Measurements from ENCODE around the gene TMBIM1.
"Not testable (repeated sequence)": the region's sequence is repeated elsewhere in the genome, so short reads cannot be mapped to it uniquely, and the experiment has no call there.

Gene TMBIM1

DNA sequence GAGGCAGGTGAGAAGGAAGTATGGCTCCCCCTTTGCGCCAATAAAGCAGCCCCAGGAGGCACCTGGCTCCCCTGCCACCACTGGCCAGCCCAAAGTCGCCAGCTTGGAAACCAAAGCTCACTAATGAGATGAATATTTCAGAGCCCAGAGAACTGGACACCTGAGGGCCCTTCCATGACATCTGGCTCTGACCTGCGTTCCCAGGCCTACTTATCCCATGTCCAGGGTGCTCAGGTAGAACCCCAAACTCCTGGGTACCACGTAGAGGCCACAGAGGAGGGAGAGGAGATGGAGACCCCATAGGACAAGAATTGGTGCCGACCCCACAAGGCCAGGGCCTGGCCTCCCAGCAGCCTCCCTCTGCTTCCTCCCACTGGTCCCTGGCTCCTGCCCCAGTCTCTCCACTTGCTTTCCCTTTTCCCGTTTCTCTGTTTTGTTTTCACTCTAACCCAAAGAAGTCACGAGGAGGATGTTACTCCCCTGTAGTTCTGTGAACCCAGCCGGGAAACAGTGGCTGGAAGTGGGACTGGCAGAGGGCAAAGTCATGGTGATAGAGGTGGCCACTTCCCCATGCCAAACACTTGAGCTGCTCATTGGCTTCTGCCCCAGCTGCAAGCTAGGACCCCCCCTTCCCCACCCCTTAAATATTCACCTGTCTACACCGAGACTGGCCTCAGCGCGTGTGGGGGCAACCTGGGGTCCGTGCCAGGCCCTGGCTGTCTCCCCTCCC is 820 bp downstream of the TMBIM1 start:
- DNase-seq: peak in 6 of 51 donors; percentile 19 to 62 (median 45)

DNA sequence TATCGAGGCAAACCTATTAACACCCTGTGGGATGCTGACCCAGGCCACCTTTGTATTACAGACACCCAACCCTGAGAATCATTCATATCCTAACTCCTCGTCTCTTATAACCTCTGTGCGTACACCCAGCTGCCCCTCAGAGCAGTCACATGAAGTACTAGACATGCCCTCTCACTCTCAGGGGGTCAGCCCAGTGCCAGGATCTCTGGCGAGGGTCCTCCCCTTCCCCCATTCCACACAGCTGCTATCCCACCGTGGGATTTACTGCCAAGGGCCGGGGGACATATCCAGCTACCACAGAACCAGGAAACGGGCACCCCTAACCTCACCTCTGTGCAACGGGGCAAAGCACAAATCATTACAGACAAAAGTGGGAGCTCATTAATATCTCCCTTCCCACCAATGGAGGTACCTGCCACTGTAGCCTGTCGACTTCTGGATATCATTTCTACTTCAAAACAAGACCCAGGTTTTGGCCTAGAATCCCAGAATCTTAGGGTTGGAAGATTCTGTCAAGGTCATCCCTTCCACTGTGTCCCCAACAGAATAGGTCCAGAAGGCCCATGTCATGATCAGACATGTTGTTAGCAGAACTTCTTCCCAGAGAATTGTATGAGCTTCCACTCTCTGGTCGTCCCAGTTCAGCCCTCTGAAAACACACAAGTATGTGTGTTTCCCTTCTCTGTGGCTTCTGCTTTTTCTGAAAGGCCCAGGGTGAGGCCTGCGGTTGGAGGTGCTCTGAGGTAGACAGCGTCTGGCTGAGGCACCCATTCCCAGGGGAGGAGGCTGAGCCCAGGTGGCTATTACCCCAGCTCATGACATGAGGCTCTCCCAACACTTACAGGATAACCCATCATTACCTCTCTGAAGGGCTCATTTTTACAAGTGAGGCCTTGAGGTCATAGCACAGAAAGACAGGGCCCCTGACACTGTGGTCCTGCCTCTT is 1.7 kb downstream of the TMBIM1 start:
- DNase-seq: peak in 1 of 51 donors; percentile 26

DNA sequence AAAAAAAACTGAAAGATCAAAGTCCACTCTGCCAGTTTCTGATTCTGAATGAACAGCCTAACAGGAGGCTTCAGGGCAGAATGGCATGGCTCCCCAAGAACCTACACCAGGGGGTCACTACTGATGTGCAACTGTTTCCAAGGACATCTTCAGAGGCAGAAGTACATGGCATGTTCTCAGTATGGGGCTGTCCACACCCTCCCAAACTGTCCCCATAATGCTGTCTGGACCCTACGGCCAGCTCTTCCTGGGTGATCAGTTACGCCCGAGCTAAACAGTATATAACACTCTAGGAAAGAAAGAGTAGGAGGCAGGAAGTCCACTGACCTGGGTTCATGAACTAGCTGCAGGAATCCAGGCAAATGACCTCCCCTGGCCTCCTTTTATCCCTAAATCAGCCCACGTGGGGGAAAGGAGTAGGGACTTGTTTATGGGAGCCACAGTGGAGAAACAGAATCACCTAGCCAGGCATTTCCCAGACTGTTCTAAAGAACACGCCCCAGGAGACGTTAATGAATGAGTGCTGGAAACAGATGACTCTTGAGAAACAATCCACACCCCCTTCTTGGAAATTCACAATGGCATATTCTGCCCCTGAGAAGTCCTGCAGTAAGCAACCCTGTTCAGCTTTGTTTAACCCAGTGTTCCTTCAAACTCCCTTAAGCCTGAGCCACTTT is 2.5 kb downstream of the TMBIM1 start:
- peak in 7 of 51 donors; percentile 3 to 60 (median 35) for DNase-seq

DNA sequence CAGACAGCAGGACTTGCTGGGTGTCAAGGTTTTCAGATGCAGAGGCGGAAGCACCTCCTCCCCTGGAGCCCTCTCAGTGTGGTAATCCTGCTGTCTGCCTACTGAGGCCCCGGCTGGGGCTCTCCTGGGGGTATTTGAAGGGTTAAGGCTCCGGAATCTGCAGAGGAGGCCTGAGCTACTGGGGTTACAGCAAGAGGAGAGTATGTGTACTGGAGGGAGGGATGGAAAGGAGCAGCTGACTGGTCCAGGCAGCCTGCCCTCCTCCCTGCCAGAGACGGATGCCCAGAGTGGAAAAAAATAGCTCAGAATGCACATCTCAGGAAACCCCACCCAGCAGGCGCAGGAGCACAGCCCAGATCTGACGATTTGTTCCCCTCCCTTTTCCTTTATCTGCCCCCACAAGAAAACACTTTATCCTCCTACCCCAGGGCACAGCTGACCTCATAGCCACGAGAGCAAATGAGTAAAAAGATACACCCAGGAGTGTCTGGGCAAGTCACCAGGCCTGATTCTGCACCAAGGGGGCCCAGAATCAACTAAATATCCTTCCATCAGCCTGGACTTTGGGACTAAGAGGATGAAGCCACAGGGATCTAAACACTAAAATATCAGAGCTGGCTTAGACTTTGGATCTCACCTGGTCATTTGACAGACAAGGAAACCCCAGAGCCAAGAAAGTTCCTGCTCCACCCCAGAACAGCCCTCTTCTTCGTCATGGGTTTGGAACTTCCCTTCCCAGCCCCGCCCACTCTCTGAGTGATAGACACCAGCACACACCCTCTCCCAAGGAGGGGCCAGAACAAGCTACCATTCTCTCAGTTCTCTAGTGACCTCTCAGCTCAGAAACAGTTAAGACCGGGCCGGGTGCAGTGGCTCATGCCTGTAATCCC is 5.5 kb downstream of the TMBIM1 start:
- peak; percentile 29 to 93 (median 72) for DNase-seq

DNA sequence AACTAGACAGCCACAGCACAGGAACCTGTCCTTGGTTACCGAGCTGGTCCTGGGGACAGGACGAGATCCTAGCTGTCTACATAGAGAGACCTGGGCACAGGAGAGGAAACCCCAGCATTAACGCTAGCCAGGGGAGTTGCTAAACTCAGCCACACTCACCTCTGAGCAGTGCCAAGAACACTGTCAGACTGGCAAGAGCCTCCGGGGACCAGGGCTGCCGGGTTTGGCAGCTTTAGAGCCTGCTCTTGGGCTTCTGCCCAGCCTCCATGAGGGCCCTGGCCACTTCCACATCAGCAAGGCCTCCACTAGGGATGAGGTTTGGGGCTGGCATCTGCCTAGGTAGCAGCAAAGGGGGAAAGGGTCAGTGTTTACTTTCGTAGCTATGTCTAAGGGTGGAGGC is 6.7 kb downstream of the TMBIM1 start:
- peak in 32 of 51 donors; percentile 11 to 77 (median 52) for DNase-seq

DNA sequence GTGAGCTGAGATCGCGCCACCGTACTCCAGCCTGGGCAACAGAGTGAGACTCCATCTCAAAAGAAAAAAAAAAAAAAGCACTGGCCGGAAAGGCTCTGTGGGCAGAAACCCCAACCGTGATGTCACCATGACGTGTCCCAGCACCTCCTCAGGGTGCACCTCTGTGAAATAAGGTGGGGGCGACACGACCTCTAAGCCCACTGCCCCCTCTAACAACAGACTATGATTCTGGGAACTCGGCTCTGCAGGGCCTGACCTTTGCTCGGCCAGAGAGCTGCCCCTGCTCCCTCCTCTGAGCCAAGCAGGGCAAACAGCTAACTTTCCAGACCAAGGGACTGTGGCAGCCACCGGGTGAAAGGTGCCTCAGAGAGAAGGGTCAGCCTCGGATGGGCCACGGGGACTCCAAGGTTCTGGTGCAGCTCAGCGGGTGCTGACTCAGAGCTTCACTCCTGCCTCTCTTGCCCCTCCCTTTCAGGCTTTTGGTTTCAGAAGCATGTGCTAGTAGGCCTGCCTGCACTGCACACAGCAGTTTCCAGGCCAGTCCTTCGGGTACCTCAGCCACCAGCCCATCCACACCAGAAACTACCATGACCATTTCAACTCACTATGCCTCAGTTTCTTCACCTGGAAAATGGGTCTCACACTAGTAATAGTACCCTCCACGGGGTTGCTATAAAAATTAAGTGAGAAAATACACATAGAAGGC is 8.0 kb downstream of the TMBIM1 start:
- peak in 6 of 51 donors; percentile 21 to 40 (median 31) for DNase-seq

DNA sequence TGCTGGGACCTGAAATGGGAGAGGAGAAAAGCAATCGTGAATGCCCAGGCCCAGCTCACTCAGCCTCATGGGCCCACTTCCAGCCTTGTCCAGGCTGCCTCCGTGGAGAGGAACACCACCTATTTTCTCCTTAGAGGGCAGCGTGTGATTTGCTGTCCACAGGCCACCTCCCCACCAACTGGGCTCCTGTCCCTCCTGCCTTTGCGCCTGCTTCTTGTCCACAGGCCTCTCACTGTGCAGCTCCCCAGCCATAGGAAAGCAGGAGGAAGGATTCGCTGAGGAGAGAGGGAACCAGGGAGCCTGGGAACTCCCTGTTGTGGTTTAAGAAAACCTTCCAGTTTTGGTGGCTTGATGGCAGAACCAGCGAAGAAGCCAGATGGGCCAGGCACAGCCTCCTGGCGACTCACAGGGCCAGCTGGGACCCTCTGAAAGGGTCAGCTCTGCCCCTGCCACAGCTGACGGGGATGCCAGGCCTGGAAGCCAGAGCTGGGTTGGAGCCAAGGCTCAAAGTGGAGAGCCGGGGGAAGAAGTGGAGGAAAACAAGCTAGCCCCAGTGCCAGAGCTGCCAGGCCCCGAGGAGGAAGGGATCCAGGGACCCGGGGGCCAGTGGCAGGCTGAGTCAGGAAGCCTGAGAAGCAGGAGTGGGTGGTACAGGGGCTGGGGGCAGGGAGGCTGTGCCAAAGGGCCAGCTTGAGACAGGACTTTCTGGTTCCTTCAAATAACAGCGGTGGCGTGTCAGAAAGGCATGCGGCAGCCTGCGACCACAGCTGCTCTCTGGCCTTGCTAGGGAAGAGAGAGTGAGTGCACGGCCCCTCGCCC is 9.9 kb downstream of the TMBIM1 start:
- DNase-seq: peak in 39 of 51 donors; percentile 15 to 76 (median 57)

DNA sequence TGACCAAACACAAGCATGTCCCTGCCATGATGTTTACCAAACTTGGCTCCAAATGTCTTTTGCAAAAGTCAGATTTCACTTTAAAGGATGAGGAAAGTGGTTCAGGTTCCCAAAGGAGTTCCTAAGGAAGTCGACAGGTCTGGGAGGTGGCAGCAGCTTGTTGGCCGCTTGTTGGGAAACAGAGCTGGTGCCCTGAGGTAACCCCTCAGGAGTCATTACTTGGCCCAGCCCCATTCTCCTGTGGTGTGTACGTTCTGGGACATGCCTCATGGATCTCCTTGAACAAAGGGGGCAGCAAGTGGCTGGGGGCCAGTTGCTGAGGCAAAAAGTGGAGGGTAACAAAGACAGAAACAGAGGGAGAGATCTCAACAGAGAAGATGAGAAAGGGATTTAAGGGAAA is 10.9 kb downstream of the TMBIM1 start:
- DNase-seq: peak in 1 of 51 donors; percentile 15

DNA sequence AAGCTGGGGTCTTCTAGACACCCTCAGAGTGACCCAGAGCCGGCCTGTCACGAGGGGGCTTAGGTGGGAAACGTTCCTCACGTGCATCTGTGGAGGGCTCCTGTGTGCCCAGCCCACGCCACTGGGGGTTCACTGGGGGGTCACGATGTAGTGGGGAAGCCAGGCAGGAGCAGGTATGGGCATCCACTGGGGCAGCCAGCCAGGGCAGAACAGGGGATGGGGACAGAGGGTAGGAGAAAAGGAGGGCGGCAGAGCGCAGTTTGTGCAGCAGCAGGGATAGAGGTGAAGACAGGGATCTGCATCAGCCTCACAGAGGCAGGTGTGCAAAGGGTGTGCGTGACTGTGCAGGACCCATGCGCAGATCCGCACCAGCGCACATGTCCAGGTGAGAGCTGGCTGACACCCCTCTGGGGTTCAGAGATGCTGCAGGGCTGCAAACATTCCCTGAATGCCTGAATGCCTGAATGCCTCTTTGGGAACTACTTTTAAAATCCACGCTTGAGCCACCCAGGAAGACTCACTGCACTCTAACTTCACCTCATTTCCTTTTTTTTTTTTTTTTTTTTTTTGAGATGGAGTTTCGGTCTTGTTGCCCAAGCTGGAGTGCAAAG is 11.9 kb downstream of the TMBIM1 start:
- DNase-seq: no peak

DNA sequence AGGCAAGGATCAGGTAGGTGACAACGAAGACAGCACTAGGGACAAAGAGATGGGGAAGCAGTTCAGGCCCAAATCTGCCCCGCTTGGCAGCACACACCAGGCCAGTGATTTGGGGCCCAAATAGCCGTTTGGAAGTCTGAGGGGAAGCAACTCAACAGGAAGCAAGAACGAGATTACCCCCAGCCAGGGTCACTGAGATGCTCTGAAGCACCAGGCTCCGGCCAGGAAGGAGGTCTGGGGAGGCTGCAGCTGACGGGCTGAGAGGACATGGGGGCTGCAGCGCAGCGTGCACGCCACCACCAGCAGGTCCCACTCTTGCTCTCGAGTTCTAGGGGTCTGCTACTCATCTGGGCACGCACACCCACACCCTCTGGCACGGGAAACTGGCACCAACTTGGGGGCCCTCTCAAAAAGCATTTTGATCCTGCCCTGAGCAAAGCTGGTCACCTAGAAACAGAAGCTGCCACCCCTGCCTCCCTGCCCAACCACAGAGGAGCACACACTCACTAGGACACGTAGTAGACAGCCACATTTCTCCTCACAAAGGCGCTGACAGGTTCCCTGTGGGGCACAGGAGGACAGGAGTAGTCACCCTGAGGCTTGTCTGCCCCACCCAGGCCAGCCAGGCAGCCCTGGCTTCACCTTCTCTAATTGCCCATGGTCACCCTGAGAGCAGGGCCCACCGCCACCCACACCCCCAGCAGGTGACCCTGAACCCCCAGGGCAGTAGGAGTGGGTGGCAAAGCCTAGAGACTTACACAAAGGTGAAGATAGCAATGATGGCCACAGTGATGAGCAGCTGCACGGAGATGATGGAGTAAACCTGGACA is 13.6 kb downstream of the TMBIM1 start:
- no peak for DNase-seq

DNA sequence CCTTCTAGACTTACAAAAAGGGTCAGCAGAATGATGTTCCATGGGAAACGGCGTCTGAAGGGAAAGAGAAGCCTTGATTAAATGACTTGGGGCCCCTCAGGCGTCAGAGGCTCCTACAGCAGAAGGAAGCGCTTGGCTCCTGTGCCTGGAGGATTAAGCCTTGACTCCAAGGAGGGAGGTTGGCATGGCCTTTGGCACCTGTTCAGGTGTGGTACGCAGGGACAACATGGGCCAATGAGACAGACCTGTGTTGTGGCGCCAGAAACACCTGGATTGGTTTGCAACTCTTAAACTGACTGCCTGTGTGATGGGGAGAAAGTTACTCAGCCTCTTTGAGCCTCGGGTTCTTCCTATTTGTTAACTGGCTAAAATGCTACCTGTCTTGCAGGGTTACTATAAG is 14.4 kb downstream of the TMBIM1 start:
- DNase-seq: no peak

DNA sequence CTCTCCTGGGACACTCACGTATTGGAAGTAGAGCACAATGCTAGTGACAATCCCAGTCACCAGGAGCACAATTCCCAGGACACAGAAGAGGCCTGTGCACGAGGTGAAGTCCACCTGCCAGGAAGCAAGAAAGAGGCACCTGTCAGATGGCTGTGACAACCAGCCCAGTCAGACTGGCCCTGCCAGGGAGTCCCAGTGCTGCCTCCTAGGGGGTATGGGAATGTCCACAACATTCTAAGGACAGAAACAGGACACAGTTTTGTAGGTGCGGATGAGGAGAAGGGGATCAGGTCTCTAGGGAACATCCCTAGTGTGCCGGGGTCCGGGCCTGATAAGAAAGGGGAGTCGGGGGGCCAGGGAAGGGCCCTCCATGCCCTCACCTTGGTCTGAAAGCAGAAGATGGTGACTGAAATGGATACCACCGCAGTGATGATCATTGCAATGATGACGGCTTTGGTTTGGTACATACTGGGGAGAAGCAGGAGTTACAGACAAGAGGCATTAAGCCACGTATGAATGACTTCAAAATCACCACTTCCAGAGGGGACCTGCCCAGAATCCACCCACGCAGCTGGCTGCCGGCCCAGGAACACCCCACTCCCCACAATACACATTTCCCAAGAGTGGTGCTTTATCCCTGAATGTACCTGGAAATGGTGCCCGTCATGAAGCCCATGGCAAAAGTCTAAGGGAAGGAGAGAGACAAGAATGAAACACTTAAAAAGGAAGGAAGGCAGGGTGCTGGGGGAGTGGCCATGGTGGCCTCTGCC is 15.1 kb downstream of the TMBIM1 start:
- no peak for DNase-seq

DNA sequence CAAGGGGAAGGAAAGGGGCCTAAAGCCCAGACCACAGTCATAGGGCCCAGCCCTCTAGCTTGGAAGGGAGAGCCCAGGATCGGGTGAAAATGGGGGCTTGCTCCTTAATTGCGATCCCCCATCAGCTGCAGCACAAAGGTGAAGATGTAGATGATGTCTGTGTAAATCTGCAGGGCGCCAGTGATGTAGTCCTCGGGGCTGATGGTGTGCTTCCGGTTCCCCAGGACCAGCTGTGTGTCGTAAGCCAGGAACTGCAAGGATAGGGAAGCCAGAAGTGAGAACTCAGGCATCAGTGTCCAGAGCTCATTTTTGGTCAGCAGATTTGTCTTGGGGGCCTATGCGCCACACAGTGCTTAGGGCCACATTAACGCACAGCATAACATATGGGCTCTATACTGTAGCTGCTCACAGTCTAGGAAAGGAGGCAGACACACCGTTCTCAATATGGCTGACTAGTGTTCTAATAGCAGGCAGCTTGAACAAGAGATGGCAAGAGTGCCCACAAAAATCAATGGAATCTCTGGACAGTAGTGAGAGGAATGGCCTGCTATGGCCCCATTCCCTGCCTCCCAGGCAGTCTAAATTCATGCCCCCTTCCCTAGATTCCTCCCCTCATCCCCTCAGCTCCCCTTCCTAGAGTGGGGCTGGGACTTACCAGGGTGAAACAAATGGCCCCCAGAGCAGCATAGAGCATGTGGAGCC is 16.8 kb downstream of the TMBIM1 start:
- DNase-seq: no peak

DNA sequence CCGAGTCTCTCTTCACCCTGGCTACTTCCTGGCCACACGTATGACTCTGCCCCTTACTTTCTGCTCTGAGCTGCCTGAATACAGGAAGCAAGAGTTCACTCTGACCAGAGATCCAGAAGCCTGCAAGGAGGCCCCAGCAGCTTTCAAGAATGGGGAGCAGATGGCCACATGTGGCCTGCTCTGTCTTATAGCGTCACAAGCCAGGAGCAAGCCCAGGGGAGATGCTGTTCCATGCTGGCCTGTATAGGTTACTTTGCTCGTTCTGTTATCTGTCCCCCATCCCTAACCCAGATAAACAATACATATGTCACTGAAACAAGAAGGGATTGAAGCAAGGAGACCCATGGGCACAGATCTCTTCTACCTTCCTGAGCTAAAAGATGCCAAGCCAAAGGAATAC is 17.7 kb downstream of the TMBIM1 start:
- DNase-seq: no peak

DNA sequence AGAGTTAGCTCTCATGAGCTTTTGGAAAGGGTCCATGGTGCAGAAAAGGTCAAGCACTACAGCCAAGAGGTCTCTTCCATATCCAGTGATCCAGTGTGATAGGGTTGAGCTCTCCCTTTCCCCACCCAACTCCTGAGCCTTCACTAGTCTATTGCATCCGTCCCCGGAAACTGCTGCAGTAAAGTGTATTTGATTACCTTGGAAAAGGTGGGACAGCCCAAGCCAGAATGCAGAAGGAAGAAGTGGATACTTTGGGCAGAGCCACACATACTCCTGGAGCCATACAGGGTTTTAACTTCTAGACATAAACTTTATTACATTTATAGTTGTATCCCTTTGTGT is 18.4 kb downstream of the TMBIM1 start:
- no peak for DNase-seq

DNA sequence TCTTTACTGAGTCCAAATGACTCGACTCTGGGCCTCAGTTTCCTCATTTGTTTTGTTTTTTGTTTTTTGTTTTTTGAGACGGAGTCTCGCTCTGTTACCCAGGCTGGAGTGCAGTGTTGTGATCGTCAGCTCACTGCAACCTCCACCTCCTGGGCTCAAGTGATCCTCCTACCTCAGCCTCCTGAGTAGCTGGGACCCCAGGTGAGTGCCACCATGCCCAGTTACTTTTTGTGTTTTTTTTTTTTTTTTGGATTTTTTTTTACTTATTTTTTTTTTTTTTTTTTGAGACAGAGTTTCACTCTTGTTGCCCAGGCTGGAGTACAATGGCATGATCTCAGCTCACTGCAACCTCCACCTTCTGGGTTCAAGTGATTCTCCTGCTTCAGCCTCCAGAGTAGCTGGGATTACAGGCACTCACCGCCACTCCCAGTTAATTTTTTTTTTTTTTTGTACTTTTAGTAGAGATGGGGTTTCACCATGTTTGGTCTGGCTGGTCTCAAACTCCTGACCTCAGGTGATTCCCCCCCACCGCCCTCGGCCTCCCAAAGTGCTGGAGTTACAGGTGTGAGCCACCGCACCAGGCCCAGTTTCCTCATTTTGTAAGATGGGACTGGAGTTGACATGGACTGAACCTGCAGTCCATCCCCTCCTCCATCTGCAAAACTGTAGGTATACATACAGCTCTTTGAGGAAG is 18.9 kb downstream of the TMBIM1 start:
- not testable (repeated sequence) for DNase-seq
